ENCODE data around the gene TRPV3. TPM values are rescaled to one million over a fixed set of nuclear protein-coding genes. Genes with fewer than 3 reads are reported as not detected.
"Not testable (repeated sequence)": the region's sequence is repeated elsewhere in the genome, so short reads cannot be mapped to it uniquely, and the experiment has no call there.

The TRPV3 gene
- total RNA-seq, 1 experiment from 2014 or later: 0.13 TPM

DNA sequence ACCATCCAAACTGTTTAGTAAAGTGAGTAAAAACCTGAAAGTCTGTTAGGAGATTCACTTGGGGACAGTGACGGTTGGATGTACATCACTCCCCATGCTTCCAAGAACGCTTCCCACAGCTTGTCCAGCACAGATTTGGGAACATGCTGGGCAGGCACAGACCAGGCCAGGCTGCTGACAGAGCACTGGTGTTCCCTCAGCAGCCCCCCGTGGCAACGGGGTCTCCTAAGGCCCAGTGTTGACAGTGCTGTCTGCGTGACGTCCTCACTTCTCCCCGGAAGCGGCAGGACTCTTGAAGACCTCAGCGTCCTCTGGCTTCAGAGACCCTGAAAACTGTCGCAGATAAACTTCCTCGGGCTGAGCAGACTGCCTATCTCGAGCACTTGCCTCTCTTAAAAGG, 8.9 kb upstream of the TRPV3 start:
- no peaks in the 10 kb centered on the region for H3K9me3 ChIP-seq (ENCODE audit: low read depth, low read length, poor library complexity, severe bottlenecking)
- H3K36me3 ChIP-seq (ENCODE audit: insufficient read depth, low read length, poor library complexity, severe bottlenecking): no peaks in the 10 kb centered on the region
- TF ChIP-seq EZH2 (IDR thresholded peaks at IDR 0.05; ENCODE audit: borderline replicate concordance, low read depth, low read length, poor library complexity, severe bottlenecking) (no peak), CTCF (conservative IDR thresholded peaks at IDR 0.05; ENCODE audit: low read depth, low read length) (no peak)
- no TSS peak for BruUV-seq (replicated peaks)
- no peaks in the 10 kb centered on the region for H3K27me3 ChIP-seq (replicated peaks; ENCODE audit: insufficient read depth, low read depth, low read length, poor library complexity)
- H3K4me3 ChIP-seq (ENCODE audit: low read depth, low read length, poor library complexity, severe bottlenecking): no peak overlapping the region
- H3K4me1 ChIP-seq (ENCODE audit: insufficient read depth, low read length, poor library complexity, severe bottlenecking): no peaks in the 10 kb centered on the region
- no peak overlapping the region for H3K27ac ChIP-seq (ENCODE audit: low read depth, low read length, poor library complexity, severe bottlenecking)
- DNase-seq (ENCODE audit: low spot score): no peak
- POLR2A ChIA-PET (ENCODE audit: low non-redundant PET): no interaction called here
- CTCF ChIA-PET: no interaction called here
- intact Hi-C loops (cut with micrococcal nuclease; ENCODE audit: unreplicated experiment): no loop called here

DNA sequence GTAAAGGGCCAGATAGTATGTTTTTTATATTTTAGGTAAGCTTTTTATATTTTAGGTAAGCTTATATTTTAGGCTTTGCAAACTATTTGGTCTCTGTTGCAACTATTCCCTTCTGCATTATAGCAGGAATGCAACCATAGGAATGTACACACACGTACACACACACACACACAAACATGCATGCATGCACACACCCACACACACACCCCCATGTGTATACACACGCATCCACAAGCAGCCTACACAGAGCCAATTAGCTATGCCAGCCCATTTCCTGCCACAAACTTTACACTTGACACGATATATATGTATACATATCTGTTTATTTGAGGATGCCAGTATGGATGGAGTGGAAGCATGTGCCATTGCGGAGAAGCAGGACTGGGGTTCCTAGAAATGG, 7.5 kb upstream of the TRPV3 start:
- CTCF ChIA-PET: no interaction called here
- intact Hi-C loops (cut with micrococcal nuclease; ENCODE audit: unreplicated experiment): no loop called here
- no TSS peak for BruUV-seq (replicated peaks)

GRCh38 chr17:3564241-3564640, 6.6 kb upstream of the TRPV3 start:
- H3K4me1 ChIP-seq (ENCODE audit: insufficient read depth, low read length, poor library complexity, severe bottlenecking); H3K27ac ChIP-seq (ENCODE audit: low read depth, low read length, poor library complexity, severe bottlenecking); H3K36me3 ChIP-seq (ENCODE audit: insufficient read depth, low read length, poor library complexity, severe bottlenecking); BruUV-seq (replicated peaks); POLR2A ChIA-PET (ENCODE audit: low non-redundant PET); H3K27me3 ChIP-seq (replicated peaks; ENCODE audit: insufficient read depth, low read depth, low read length, poor library complexity); H3K4me3 ChIP-seq (ENCODE audit: low read depth, low read length, poor library complexity, severe bottlenecking); DNase-seq (ENCODE audit: low spot score); H3K9me3 ChIP-seq (ENCODE audit: low read depth, low read length, poor library complexity, severe bottlenecking); intact Hi-C loops (cut with micrococcal nuclease; ENCODE audit: unreplicated experiment); CTCF ChIA-PET: not testable (repeated sequence)

More for the DNA sequence above, 7.5 kb upstream of the TRPV3 start:
- TF ChIP-seq CTCF (conservative IDR thresholded peaks at IDR 0.05; ENCODE audit: low read depth, low read length): no peak
- TF ChIP-seq EZH2 (IDR thresholded peaks at IDR 0.05; ENCODE audit: borderline replicate concordance, low read depth, low read length, poor library complexity, severe bottlenecking): no peak
- no peaks in the 10 kb centered on the region for H3K4me1 ChIP-seq (ENCODE audit: insufficient read depth, low read length, poor library complexity, severe bottlenecking)
- DNase-seq (ENCODE audit: low spot score): no peak
- POLR2A ChIA-PET (ENCODE audit: low non-redundant PET): no interaction called here
- no peaks in the 10 kb centered on the region for H3K9me3 ChIP-seq (ENCODE audit: low read depth, low read length, poor library complexity, severe bottlenecking)
- no peak overlapping the region for H3K4me3 ChIP-seq (ENCODE audit: low read depth, low read length, poor library complexity, severe bottlenecking)
- no peak overlapping the region for H3K27ac ChIP-seq (ENCODE audit: low read depth, low read length, poor library complexity, severe bottlenecking)
- no peaks in the 10 kb centered on the region for H3K27me3 ChIP-seq (replicated peaks; ENCODE audit: insufficient read depth, low read depth, low read length, poor library complexity)
- no peaks in the 10 kb centered on the region for H3K36me3 ChIP-seq (ENCODE audit: insufficient read depth, low read length, poor library complexity, severe bottlenecking)

DNA sequence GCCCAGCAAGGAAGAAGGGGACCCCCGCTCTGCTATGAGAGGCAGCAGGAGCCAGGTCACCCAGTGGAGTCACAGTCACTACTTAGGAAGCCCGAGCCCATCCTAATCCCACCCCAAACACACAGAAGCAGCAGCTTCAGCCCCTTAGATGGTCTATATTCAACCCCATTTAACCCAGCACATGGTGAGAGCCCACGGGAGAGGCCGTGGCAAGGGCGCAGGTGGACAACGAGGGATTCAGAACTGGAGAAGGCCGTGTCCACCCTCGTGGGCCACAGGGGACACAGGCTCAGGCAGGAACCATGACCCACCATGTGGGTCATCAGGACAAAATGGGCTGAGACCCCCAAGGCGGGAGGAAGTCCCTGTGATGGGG, 1.6 kb upstream of the TRPV3 start:
- no peak overlapping the region for H3K4me3 ChIP-seq (ENCODE audit: low read depth, low read length, poor library complexity, severe bottlenecking)
- TF ChIP-seq EZH2 (IDR thresholded peaks at IDR 0.05; ENCODE audit: borderline replicate concordance, low read depth, low read length, poor library complexity, severe bottlenecking) (no peak), CTCF (conservative IDR thresholded peaks at IDR 0.05; ENCODE audit: low read depth, low read length) (no peak)
- no peaks in the 10 kb centered on the region for H3K4me1 ChIP-seq (ENCODE audit: insufficient read depth, low read length, poor library complexity, severe bottlenecking)
- DNase-seq (ENCODE audit: low spot score): no peak
- H3K36me3 ChIP-seq (ENCODE audit: insufficient read depth, low read length, poor library complexity, severe bottlenecking): no peaks in the 10 kb centered on the region
- H3K27ac ChIP-seq (ENCODE audit: low read depth, low read length, poor library complexity, severe bottlenecking): no peak overlapping the region
- H3K27me3 ChIP-seq (replicated peaks; ENCODE audit: insufficient read depth, low read depth, low read length, poor library complexity): no peaks in the 10 kb centered on the region
- CTCF ChIA-PET: no interaction called here
- BruUV-seq (replicated peaks): no TSS peak
- H3K9me3 ChIP-seq (ENCODE audit: low read depth, low read length, poor library complexity, severe bottlenecking): no peaks in the 10 kb centered on the region
- intact Hi-C loops (cut with micrococcal nuclease; ENCODE audit: unreplicated experiment): no loop called here
- POLR2A ChIA-PET (ENCODE audit: low non-redundant PET): interaction anchor here (0.6 kb wide), 1 partner anchor 96 kb away, joined by 3 read pairs; no protein-coding TSS in a partner anchor
